SU-DHL-6 (cell line): ENCODE results near the gene PKDCC.

ENCODE experiments used
- H2AFZ ChIP-seq: fragments of 200-600 bp; sonication (generic); 2 replicates; pipeline ENCODE4 v1.6.1; 2014; ENCODE audit warnings: low read depth, mild to moderate bottlenecking, moderate library complexity, mixed read lengths, antibody characterized with exemption, low read length; ENCODE audit not compliant: severe bottlenecking
- H3F3A ChIP-seq: fragments of 200-600 bp; shearing (Covaris generic); 2 replicates; pipeline ENCODE4 v1.6.0; 2016; ENCODE audit warnings: antibody characterized with exemption, mild to moderate bottlenecking; ENCODE audit not compliant: insufficient read depth
- H3K27ac ChIP-seq: fragments of 200-600 bp; sonication (generic); 2 replicates; pipeline ENCODE4 v1.5.1; 2016; ENCODE audit warnings: low read depth, mild to moderate bottlenecking, low read length, moderate library complexity, mixed read lengths
- H3K27me3 ChIP-seq: fragments of 200-600 bp; sonication (generic), shearing (Covaris generic); 2 replicates; pipeline ENCODE4 v1.6.0; 2014; ENCODE audit warnings: mild to moderate bottlenecking, low read length
- H3K36me3 ChIP-seq: fragments of 200-600 bp; sonication (generic); 2 replicates; pipeline ENCODE4 v1.6.1; 2014; ENCODE audit warnings: mild to moderate bottlenecking, low read length, mixed read lengths
- H3K4me2 ChIP-seq: fragments of 300-600, 200-600 bp; shearing (Covaris generic), sonication (generic); 2 replicates; pipeline ENCODE4 v1.6.0; 2014; ENCODE audit warnings: low read length, low read depth, mild to moderate bottlenecking; ENCODE audit not compliant: poor library complexity, severe bottlenecking
- H3K4me3 ChIP-seq: fragments of 200-600 bp; sonication (generic); 2 replicates; pipeline ENCODE4 v1.5.1; 2014; ENCODE audit warnings: antibody characterized with exemption, low read length, mild to moderate bottlenecking, mixed read lengths; ENCODE audit not compliant: insufficient read depth, poor library complexity, severe bottlenecking
- H3K79me2 ChIP-seq: fragments of 200-600 bp; sonication (generic); 2 replicates; pipeline ENCODE4 v1.6.1; 2014; ENCODE audit warnings: mild to moderate bottlenecking, low read length, moderate library complexity; ENCODE audit not compliant: insufficient read depth
- H3K9ac ChIP-seq: fragments of 200-600 bp; sonication (generic); 2 replicates; pipeline ENCODE4 v1.7.0; 2014; ENCODE audit warnings: mild to moderate bottlenecking, low read length
- H3K9me2 ChIP-seq: fragments of 200-600 bp; sonication (generic); replicated peaks from 2 replicates; pipeline ENCODE4 v1.6.1; 2014; ENCODE audit warnings: low read length; ENCODE audit not compliant: insufficient read depth
- H3K9me3 ChIP-seq: fragments of 200-600 bp; sonication (generic); 2 replicates; pipeline ENCODE4 v1.6.1; 2014; ENCODE audit warnings: low read length, mixed read lengths; ENCODE audit not compliant: insufficient read depth
- H4K20me1 ChIP-seq: fragments of 200-600 bp; sonication (generic); 2 replicates; pipeline ENCODE4 v1.6.1; 2014; ENCODE audit warnings: low read depth, mild to moderate bottlenecking, antibody characterized with exemption, low read length, moderate library complexity, mixed read lengths
- CTCF ChIP-seq: fragments of 200-600 bp; sonication (generic); IDR thresholded peaks from one replicate; pipeline ENCODE4 v1.5.1; 2017; ENCODE audit warnings: antibody characterized with exemption, mild to moderate bottlenecking, low read length, moderate library complexity; ENCODE audit not compliant: insufficient read depth, poor library complexity, severe bottlenecking
- EZH2phosphoT487 ChIP-seq: fragments of 200-600 bp; sonication (generic), shearing (Covaris generic); conservative IDR thresholded peaks from 2 replicates; pipeline ENCODE4 v1.6.1; 2018; ENCODE audit warnings: mild to moderate bottlenecking, antibody characterized with exemption, low read length, moderate library complexity, mixed read lengths

PKDCC gene

GRCh38 chr2:42074661-42075060 lies 26.8 kb downstream of the PKDCC start:
- H3F3A ChIP-seq = no peaks in the 10 kb centered on the region
- no peaks in the 10 kb centered on the region for H3K9me3 ChIP-seq
- TF ChIP-seq EZH2phosphoT487 (no peak), CTCF (no peak)
- H2AFZ ChIP-seq = no peak overlapping the region
- H3K9ac ChIP-seq = no peak overlapping the region
- H3K27me3 ChIP-seq = no peaks in the 10 kb centered on the region
- no peak overlapping the region for H3K27ac ChIP-seq
- H3K4me2 ChIP-seq = no peak overlapping the region
- H3K79me2 ChIP-seq = no peaks in the 10 kb centered on the region
- no peak overlapping the region for H3K4me3 ChIP-seq
- no peaks in the 10 kb centered on the region for H3K36me3 ChIP-seq
- no peaks in the 10 kb centered on the region for H4K20me1 ChIP-seq
- no peaks in the 10 kb centered on the region for H3K9me2 ChIP-seq

GRCh38 chr2:42076357-42077225 lies 28.8 kb downstream of the PKDCC start:
- Histone ChIP-seq H3K27me3 (no peaks in the 10 kb centered on the region), H3K4me2 (no peak overlapping the region), H3K9me2 (no peaks in the 10 kb centered on the region), H3K4me3 (no peak overlapping the region), H2AFZ (no peak overlapping the region), H4K20me1 (no peaks in the 10 kb centered on the region), H3K27ac (no peak overlapping the region), H3K9ac (no peak overlapping the region), H3K79me2 (no peaks in the 10 kb centered on the region), H3F3A (no peaks in the 10 kb centered on the region), H3K9me3 (no peaks in the 10 kb centered on the region), H3K36me3 (no peaks in the 10 kb centered on the region)
- no peak for TF ChIP-seq CTCF
- TF ChIP-seq EZH2phosphoT487 = no peak

- no peak overlapping the region for H3K9ac ChIP-seq
- no peak overlapping the region for H2AFZ ChIP-seq
- H3K36me3 ChIP-seq = no peaks in the 10 kb centered on the region
- no peak overlapping the region for H3K27ac ChIP-seq
- H3K9me3 ChIP-seq = no peaks in the 10 kb centered on the region
- no peaks in the 10 kb centered on the region for H3K9me2 ChIP-seq
- no peak overlapping the region for H3K4me3 ChIP-seq
- no peaks in the 10 kb centered on the region for H3F3A ChIP-seq
- no peaks in the 10 kb centered on the region for H3K79me2 ChIP-seq
- no peaks in the 10 kb centered on the region for H3K27me3 ChIP-seq
- no peaks in the 10 kb centered on the region for H4K20me1 ChIP-seq
- H3K4me2 ChIP-seq = no peak overlapping the region
- TF ChIP-seq CTCF (no peak), EZH2phosphoT487 (no peak)
Measured at GRCh38 chr2:42077343-42077742, 29.5 kb downstream of the PKDCC start.
